HepG2 (cell line): ENCODE data around the gene PSKH1. TPM values are rescaled to one million over a fixed set of nuclear protein-coding genes. Genes with fewer than 3 reads are reported as not detected.
A peak's percentile ranks its signal among the peaks of the same experiment; 100 is the strongest.

Source experiments
- CEBPG ChIP-seq: IDR thresholded peaks from 2 replicates; pipeline ENCODE4 v1.6.1; 2016
- CHD4 ChIP-seq: fragments of 200-600 bp; sonication (generic); IDR thresholded peaks from 2 replicates; pipeline ENCODE4 v1.7.0; 2017; ENCODE audit warnings: mild to moderate bottlenecking, low read length, borderline replicate concordance
- GZF1 ChIP-seq: sonication (generic); formaldehyde crosslinking; IDR thresholded peaks from 2 replicates; pipeline ENCODE4 v1.5.1; 2020; ENCODE audit warnings: mild to moderate bottlenecking, missing genetic modification reagents
- HMGXB4 ChIP-seq, 2 experiments: sonication (generic) in 1 of 2; formaldehyde crosslinking in 1 of 2; IDR thresholded peaks; 2 replicates each; pipeline versions ENCODE4 v1.4.0 to v1.6.1; 2018 to 2020; ENCODE audit warnings: missing genetic modification reagents in 2 of 2, borderline replicate concordance in 1 of 2, low read depth in 1 of 2, mild to moderate bottlenecking in 1 of 2, missing biosample characterization in 1 of 2
- HOXA5 ChIP-seq: sonication (generic); formaldehyde crosslinking; IDR thresholded peaks from 2 replicates; pipeline ENCODE4 v1.4.0; 2020; ENCODE audit warnings: missing genetic modification reagents
- IRX3 ChIP-seq: sonication (generic); formaldehyde crosslinking; IDR thresholded peaks from 2 replicates; pipeline ENCODE4 v1.8.1; 2023; ENCODE audit warnings: mild to moderate bottlenecking, low read depth, missing genetic modification reagents, borderline replicate concordance
- JUNB ChIP-seq: sonication (generic); formaldehyde crosslinking; IDR thresholded peaks from 2 replicates; pipeline ENCODE4 v1.8.0; 2022; ENCODE audit warnings: missing genetic modification reagents, mild to moderate bottlenecking, borderline replicate concordance
- LRRFIP1 ChIP-seq: sonication (generic); formaldehyde crosslinking; conservative IDR thresholded peaks from 2 replicates; pipeline ENCODE4 v1.4.0; 2020; ENCODE audit warnings: missing genetic modification reagents
- MED13 ChIP-seq: sonication (generic); formaldehyde crosslinking; IDR thresholded peaks from 2 replicates; pipeline ENCODE4 v1.5.0; 2020; ENCODE audit warnings: missing genetic modification reagents
- MIER2 ChIP-seq: IDR thresholded peaks from 2 replicates; pipeline ENCODE4 v1.6.1; 2016; ENCODE audit warnings: missing biosample characterization, missing genetic modification reagents
- MIXL1 ChIP-seq: IDR thresholded peaks from 2 replicates; pipeline ENCODE4 v1.6.1; 2016
- NCOR1 ChIP-seq: fragments of 200-600 bp; sonication (generic); IDR thresholded peaks from 2 replicates; pipeline ENCODE4 v1.7.0; 2017; ENCODE audit warnings: antibody characterized with exemption, low read length, borderline replicate concordance
- NFRKB ChIP-seq: fragments of 450-650 bp; IDR thresholded peaks from 2 replicates; pipeline ENCODE4 v1.6.1; 2017
- PLSCR1 ChIP-seq: sonication (generic); formaldehyde crosslinking; IDR thresholded peaks from 2 replicates; pipeline ENCODE4 v1.5.0; 2020; ENCODE audit warnings: missing genetic modification reagents, mild to moderate bottlenecking, borderline replicate concordance
- PREB ChIP-seq: sonication (generic); formaldehyde crosslinking; IDR thresholded peaks from 2 replicates; pipeline ENCODE4 v1.4.0; 2020; ENCODE audit warnings: missing genetic modification reagents
- ZBTB25 ChIP-seq: IDR thresholded peaks from 2 replicates; pipeline ENCODE4 v1.6.1; 2018; ENCODE audit warnings: missing genetic modification reagents
- ZNF205 ChIP-seq: IDR thresholded peaks from 2 replicates; pipeline ENCODE4 v1.6.1; 2018; ENCODE audit warnings: missing biosample characterization, missing genetic modification reagents
- ZNF574 ChIP-seq: sonication (generic); formaldehyde crosslinking; IDR thresholded peaks from 2 replicates; pipeline ENCODE4 v1.4.0; 2020; ENCODE audit warnings: missing genetic modification reagents
- ZNF672 ChIP-seq: sonication (generic); formaldehyde crosslinking; IDR thresholded peaks from 2 replicates; pipeline ENCODE4 v1.8.1; 2022; ENCODE audit warnings: missing genetic modification reagents
- polyA plus RNA-seq, 8 experiments: library from polyadenylated mRNA; depleted of rRNA in 3 of 8; stranded (reverse) in 7 of 8; unstranded in 1 of 8; fragments of >200 nt; fragmentation: Illumina TruSeq in 4 of 8; extraction: Trizol in 4 of 8; gene quantifications; 2 replicates each; pipeline versions ENCODE4 v1.2.1 to v1.2.3, GENCODE V29; 2011 to 2016; ENCODE audit warnings: low read depth in 4 of 8, missing spikeins in 1 of 8, mixed read lengths in 1 of 8; ENCODE audit not compliant: insufficient read depth in 1 of 8
- total RNA-seq, 5 experiments: library from RNA; depleted of rRNA; stranded (reverse); fragments of >200 nt; fragmentation: Illumina TruSeq; extraction: Trizol; gene quantifications; 2 replicates each; pipeline ENCODE4 v1.2.3, GENCODE V29; 2016; ENCODE audit warnings: low read depth in 1 of 5

Gene PSKH1
- total and polyA plus RNA-seq, 2 of the 13 experiments (the other 11 are each of a cell fraction or from before 2014, with no cell fraction given) = 8.4 to 19.1 TPM

- no peak for TF ChIP-seq PLSCR1 (CRISPR knock-in tag)
- TF ChIP-seq NCOR1 = no peak
- TF ChIP-seq CEBPG (CRISPR knock-in tag) = no peak
- TF ChIP-seq HMGXB4 (CRISPR knock-in tag; IDR thresholded peaks at IDR 0.05; ENCODE audit: borderline replicate concordance in 1 of 2, low read depth in 1 of 2) = no peak
- TF ChIP-seq MED13 (CRISPR knock-in tag) = no peak
- 0 out of 2 replicates have a peak, but pooled peaks have one; percentile 23 for TF ChIP-seq ZNF574 (CRISPR knock-in tag)
- no peak for TF ChIP-seq PREB
- TF ChIP-seq CHD4 = no peak
- TF ChIP-seq ZNF205 (CRISPR knock-in tag) = no peak
- no peak for TF ChIP-seq ZNF672 (CRISPR knock-in tag)
- 0 out of 2 replicates have a peak, but pooled peaks have one; percentile 30 for TF ChIP-seq JUNB (CRISPR knock-in tag)
- no peak for TF ChIP-seq HOXA5
- no peak for TF ChIP-seq IRX3 (CRISPR knock-in tag)
- TF ChIP-seq NFRKB = no peak
- TF ChIP-seq MIXL1 (CRISPR knock-in tag) = no peak
- no peak for TF ChIP-seq LRRFIP1 (CRISPR knock-in tag)
- TF ChIP-seq ZBTB25 (CRISPR knock-in tag) = no peak
- TF ChIP-seq GZF1 (CRISPR knock-in tag) = 0 out of 2 replicates have a peak, but pooled peaks have one; percentile 26
- no peak for TF ChIP-seq MIER2 (CRISPR knock-in tag)
These were observed 74.3 kb downstream of the PSKH1 start (continued) for GRCh38 chr16:67967183-67967957.
